ENCODE measurements around the gene LRRC61. TPM values are rescaled to one million over a fixed set of nuclear protein-coding genes. Genes with fewer than 3 reads are reported as not detected.
"Not testable (repeated sequence)": the region's sequence is repeated elsewhere in the genome, so short reads cannot be mapped to it uniquely, and the experiment has no call there.

LRRC61 gene
- polyA plus RNA-seq, 2 donors: 5.2 to 8.3 TPM

DNA sequence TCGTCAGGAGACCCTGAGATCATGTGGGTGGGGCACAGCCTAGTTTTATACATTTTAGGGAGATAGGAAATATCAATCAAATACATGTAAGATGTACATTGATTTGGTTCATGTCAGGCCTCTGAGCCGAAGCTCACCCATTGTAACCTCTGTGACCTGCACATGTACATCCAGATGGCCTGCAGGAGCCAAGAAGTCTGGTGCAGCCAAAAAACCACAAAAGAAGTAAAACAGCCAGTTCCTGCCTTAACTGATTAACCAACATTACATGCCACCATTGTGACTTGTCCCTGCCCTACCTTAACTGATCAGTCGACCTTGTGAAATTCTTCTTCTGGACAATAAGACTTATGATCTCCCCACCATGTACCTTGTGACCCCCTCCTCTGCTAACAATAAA is 16.0 kb upstream of the LRRC61 start:
- Histone ChIP-seq H3K4me1 (ENCODE audit: control insufficient read depth in 2 of 2, insufficient read depth in 2 of 2, low read length in 1 of 2) (no peaks in the 10 kb centered on the region), H3K27ac (ENCODE audit: low read depth in 2 of 2, low read length in 1 of 2) (no peak overlapping the region), H3K36me3 (ENCODE audit: control insufficient read depth in 2 of 2, insufficient read depth in 2 of 2, low read length in 1 of 2) (no peaks in the 10 kb centered on the region), H3K4me3 (ENCODE audit: low read depth in 1 of 2, low read length in 2 of 2) (no peak overlapping the region), H3K27me3 (ENCODE audit: control insufficient read depth in 1 of 2, insufficient read depth in 2 of 2, low read length in 2 of 2) (no peaks in the 10 kb centered on the region), H3K9me3 (ENCODE audit: control insufficient read depth in 2 of 2, insufficient read depth in 1 of 2, low read depth in 1 of 2, low read length in 1 of 2) (no peaks in the 10 kb centered on the region)
- 84 to 94% methylated on average over 3 of the region's 3 CpGs for WGBS, 2 donors

DNA sequence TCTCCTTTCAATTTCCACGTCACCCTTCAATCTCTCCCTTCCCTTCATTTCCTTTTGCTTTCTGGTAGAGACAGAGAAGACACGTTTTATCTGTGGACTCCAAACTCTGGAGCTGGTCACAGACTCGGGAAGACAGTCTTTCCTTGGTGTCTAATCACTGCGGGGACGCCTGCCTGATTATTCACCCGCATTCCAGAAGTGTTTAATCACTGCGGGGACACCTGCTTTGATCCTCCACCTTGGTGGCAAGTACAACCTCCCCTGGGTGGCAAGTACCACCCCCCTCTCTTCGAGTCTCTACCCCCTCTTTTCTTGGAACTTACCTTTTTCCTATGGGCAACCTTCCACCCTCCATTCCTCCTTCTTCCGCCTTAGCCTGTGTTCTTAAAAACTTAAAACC is 15.3 kb upstream of the LRRC61 start:
- Histone ChIP-seq H3K27me3 (ENCODE audit: control insufficient read depth in 1 of 2, insufficient read depth in 2 of 2, low read length in 2 of 2) (no peaks in the 10 kb centered on the region), H3K36me3 (ENCODE audit: control insufficient read depth in 2 of 2, insufficient read depth in 2 of 2, low read length in 1 of 2) (no peaks in the 10 kb centered on the region), H3K9me3 (ENCODE audit: control insufficient read depth in 2 of 2, insufficient read depth in 1 of 2, low read depth in 1 of 2, low read length in 1 of 2) (no peaks in the 10 kb centered on the region), H3K27ac (ENCODE audit: low read depth in 2 of 2, low read length in 1 of 2) (no peak overlapping the region), H3K4me1 (ENCODE audit: control insufficient read depth in 2 of 2, insufficient read depth in 2 of 2, low read length in 1 of 2) (no peaks in the 10 kb centered on the region), H3K4me3 (ENCODE audit: low read depth in 1 of 2, low read length in 2 of 2) (no peak overlapping the region)
- WGBS, 2 donors: 80 to 85% methylated on average over 9 of the region's 9 CpGs

- H3K27ac ChIP-seq (ENCODE audit: low read depth in 2 of 2, low read length in 1 of 2): no peak overlapping the region
- no peaks in the 10 kb centered on the region for H3K4me1 ChIP-seq (ENCODE audit: control insufficient read depth in 2 of 2, insufficient read depth in 2 of 2, low read length in 1 of 2)
- no peaks in the 10 kb centered on the region for H3K27me3 ChIP-seq (ENCODE audit: control insufficient read depth in 1 of 2, insufficient read depth in 2 of 2, low read length in 2 of 2)
- H3K36me3 ChIP-seq (ENCODE audit: control insufficient read depth in 2 of 2, insufficient read depth in 2 of 2, low read length in 1 of 2): no peaks in the 10 kb centered on the region
- H3K4me3 ChIP-seq (ENCODE audit: low read depth in 1 of 2, low read length in 2 of 2): no peak overlapping the region
- H3K9me3 ChIP-seq (ENCODE audit: control insufficient read depth in 2 of 2, insufficient read depth in 1 of 2, low read depth in 1 of 2, low read length in 1 of 2): no peaks in the 10 kb centered on the region
These were observed 14.6 kb upstream of the LRRC61 start for GRCh38 chr7:150308575-150308974.

- Histone ChIP-seq H3K36me3 (ENCODE audit: control insufficient read depth in 2 of 2, insufficient read depth in 2 of 2, low read length in 1 of 2) (no peaks in the 10 kb centered on the region), H3K27ac (ENCODE audit: low read depth in 2 of 2, low read length in 1 of 2) (no peak overlapping the region), H3K27me3 (ENCODE audit: control insufficient read depth in 1 of 2, insufficient read depth in 2 of 2, low read length in 2 of 2) (no peaks in the 10 kb centered on the region), H3K9me3 (ENCODE audit: control insufficient read depth in 2 of 2, insufficient read depth in 1 of 2, low read depth in 1 of 2, low read length in 1 of 2) (no peaks in the 10 kb centered on the region), H3K4me1 (ENCODE audit: control insufficient read depth in 2 of 2, insufficient read depth in 2 of 2, low read length in 1 of 2) (no peaks in the 10 kb centered on the region), H3K4me3 (ENCODE audit: low read depth in 1 of 2, low read length in 2 of 2) (no peak overlapping the region)
- 93% methylated on average over 4 of the region's 4 CpGs for WGBS, 2 donors
These were observed 12.0 kb upstream of the LRRC61 start for GRCh38 chr7:150311146-150311545.

- Histone ChIP-seq H3K27ac (ENCODE audit: low read depth in 2 of 2, low read length in 1 of 2) (no peak overlapping the region), H3K4me1 (ENCODE audit: control insufficient read depth in 2 of 2, insufficient read depth in 2 of 2, low read length in 1 of 2) (no peaks in the 10 kb centered on the region), H3K36me3 (ENCODE audit: control insufficient read depth in 2 of 2, insufficient read depth in 2 of 2, low read length in 1 of 2) (no peaks in the 10 kb centered on the region), H3K4me3 (ENCODE audit: low read depth in 1 of 2, low read length in 2 of 2) (no peak overlapping the region), H3K9me3 (ENCODE audit: control insufficient read depth in 2 of 2, insufficient read depth in 1 of 2, low read depth in 1 of 2, low read length in 1 of 2) (no peaks in the 10 kb centered on the region), H3K27me3 (ENCODE audit: control insufficient read depth in 1 of 2, insufficient read depth in 2 of 2, low read length in 2 of 2) (no peaks in the 10 kb centered on the region)
- 90 to 92% methylated on average over 5 of the region's 5 CpGs for WGBS, 2 donors
These were observed 11.4 kb upstream of the LRRC61 start for GRCh38 chr7:150311711-150312110.

- H3K27me3 ChIP-seq (ENCODE audit: control insufficient read depth in 1 of 2, insufficient read depth in 2 of 2, low read length in 2 of 2); H3K27ac ChIP-seq (ENCODE audit: low read depth in 2 of 2, low read length in 1 of 2); H3K4me1 ChIP-seq (ENCODE audit: control insufficient read depth in 2 of 2, insufficient read depth in 2 of 2, low read length in 1 of 2); H3K36me3 ChIP-seq (ENCODE audit: control insufficient read depth in 2 of 2, insufficient read depth in 2 of 2, low read length in 1 of 2); H3K4me3 ChIP-seq (ENCODE audit: low read depth in 1 of 2, low read length in 2 of 2); H3K9me3 ChIP-seq (ENCODE audit: control insufficient read depth in 2 of 2, insufficient read depth in 1 of 2, low read depth in 1 of 2, low read length in 1 of 2): not testable (repeated sequence)
- 84 to 89% methylated on average over 7 of the region's 7 CpGs for WGBS, 2 donors
These were observed 10.3 kb upstream of the LRRC61 start for GRCh38 chr7:150312649-150313366.

- H3K4me3 ChIP-seq (ENCODE audit: low read depth in 1 of 2, low read length in 2 of 2): no peak overlapping the region
- H3K36me3 ChIP-seq (ENCODE audit: control insufficient read depth in 2 of 2, insufficient read depth in 2 of 2, low read length in 1 of 2): no peaks in the 10 kb centered on the region
- no peaks in the 10 kb centered on the region for H3K4me1 ChIP-seq (ENCODE audit: control insufficient read depth in 2 of 2, insufficient read depth in 2 of 2, low read length in 1 of 2)
- H3K27me3 ChIP-seq (ENCODE audit: control insufficient read depth in 1 of 2, insufficient read depth in 2 of 2, low read length in 2 of 2): no peaks in the 10 kb centered on the region
- H3K9me3 ChIP-seq (ENCODE audit: control insufficient read depth in 2 of 2, insufficient read depth in 1 of 2, low read depth in 1 of 2, low read length in 1 of 2): no peaks in the 10 kb centered on the region
- 83 to 84% methylated on average over 3 of the region's 3 CpGs for WGBS, 2 donors
- H3K27ac ChIP-seq (ENCODE audit: low read depth in 2 of 2, low read length in 1 of 2): no peak overlapping the region
These were observed 9.8 kb upstream of the LRRC61 start for GRCh38 chr7:150313367-150313809.

DNA sequence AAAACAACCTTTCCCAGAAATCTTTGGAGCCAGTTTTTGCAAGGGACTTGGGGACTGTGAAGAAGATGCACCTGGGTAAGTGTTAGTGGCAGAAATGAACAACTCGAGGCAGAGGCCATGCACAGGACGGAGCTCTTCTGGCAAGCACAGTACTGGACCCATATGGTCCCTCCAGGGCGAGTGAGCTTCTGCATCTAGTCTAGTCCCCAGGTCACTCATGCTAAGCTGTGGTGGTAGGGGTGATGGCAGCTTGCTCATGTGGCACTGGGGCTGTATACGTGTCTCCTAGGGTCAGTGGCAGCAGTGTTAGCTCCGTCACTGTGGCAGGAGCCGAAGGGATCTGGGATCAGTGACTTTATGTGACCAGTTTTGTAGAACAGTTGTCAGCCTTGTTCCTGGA is 9.3 kb upstream of the LRRC61 start:
- WGBS, 2 donors: 89 to 93% methylated on average over 6 of the region's 6 CpGs
- Histone ChIP-seq H3K36me3 (ENCODE audit: control insufficient read depth in 2 of 2, insufficient read depth in 2 of 2, low read length in 1 of 2) (no peaks in the 10 kb centered on the region), H3K9me3 (ENCODE audit: control insufficient read depth in 2 of 2, insufficient read depth in 1 of 2, low read depth in 1 of 2, low read length in 1 of 2) (no peaks in the 10 kb centered on the region), H3K27ac (ENCODE audit: low read depth in 2 of 2, low read length in 1 of 2) (no peak overlapping the region), H3K4me3 (ENCODE audit: low read depth in 1 of 2, low read length in 2 of 2) (no peak overlapping the region), H3K27me3 (ENCODE audit: control insufficient read depth in 1 of 2, insufficient read depth in 2 of 2, low read length in 2 of 2) (no peaks in the 10 kb centered on the region), H3K4me1 (ENCODE audit: control insufficient read depth in 2 of 2, insufficient read depth in 2 of 2, low read length in 1 of 2) (no peaks in the 10 kb centered on the region)

GRCh38 chr7:150314639-150315239 is 8.4 kb upstream of the LRRC61 start:
- WGBS, 2 donors: 91 to 96% methylated on average over 5 of the region's 5 CpGs
- no peak overlapping the region for H3K4me3 ChIP-seq (ENCODE audit: low read depth in 1 of 2, low read length in 2 of 2)
- H3K27me3 ChIP-seq (ENCODE audit: control insufficient read depth in 1 of 2, insufficient read depth in 2 of 2, low read length in 2 of 2): no peaks in the 10 kb centered on the region
- H3K36me3 ChIP-seq (ENCODE audit: control insufficient read depth in 2 of 2, insufficient read depth in 2 of 2, low read length in 1 of 2): no peaks in the 10 kb centered on the region
- peaks cover 0 to 2% of the 10 kb centered on the region in 2 donors for H3K4me1 ChIP-seq (ENCODE audit: control insufficient read depth in 2 of 2, insufficient read depth in 2 of 2, low read length in 1 of 2)
- no peaks in the 10 kb centered on the region for H3K9me3 ChIP-seq (ENCODE audit: control insufficient read depth in 2 of 2, insufficient read depth in 1 of 2, low read depth in 1 of 2, low read length in 1 of 2)
- H3K27ac ChIP-seq (ENCODE audit: low read depth in 2 of 2, low read length in 1 of 2): no peak overlapping the region

- not testable (repeated sequence) for H3K4me3 ChIP-seq (ENCODE audit: low read depth in 1 of 2, low read length in 2 of 2); H3K9me3 ChIP-seq (ENCODE audit: control insufficient read depth in 2 of 2, insufficient read depth in 1 of 2, low read depth in 1 of 2, low read length in 1 of 2); H3K27me3 ChIP-seq (ENCODE audit: control insufficient read depth in 1 of 2, insufficient read depth in 2 of 2, low read length in 2 of 2); H3K4me1 ChIP-seq (ENCODE audit: control insufficient read depth in 2 of 2, insufficient read depth in 2 of 2, low read length in 1 of 2); H3K36me3 ChIP-seq (ENCODE audit: control insufficient read depth in 2 of 2, insufficient read depth in 2 of 2, low read length in 1 of 2); H3K27ac ChIP-seq (ENCODE audit: low read depth in 2 of 2, low read length in 1 of 2)
- WGBS, 2 donors: 88 to 89% methylated on average over 6 of the region's 6 CpGs
These were observed 6.2 kb upstream of the LRRC61 start for GRCh38 chr7:150316987-150317386.
